GM08714 (cell line): ENCODE measurements around the gene CCDC57.

Experiments used
- H3K4me3 ChIP-seq: fragments of 200-500 bp; sonication (Bioruptor generic); 2 replicates; pipeline ENCODE4 v1.5.1; 2014; ENCODE audit warnings: mild to moderate bottlenecking, low read length, inconsistent platforms
- ZNF274 ChIP-seq: IDR thresholded peaks from 2 replicates; pipeline ENCODE4 v1.6.1; 2012; ENCODE audit warnings: mild to moderate bottlenecking, low read depth, low read length

CCDC57 gene

DNA sequence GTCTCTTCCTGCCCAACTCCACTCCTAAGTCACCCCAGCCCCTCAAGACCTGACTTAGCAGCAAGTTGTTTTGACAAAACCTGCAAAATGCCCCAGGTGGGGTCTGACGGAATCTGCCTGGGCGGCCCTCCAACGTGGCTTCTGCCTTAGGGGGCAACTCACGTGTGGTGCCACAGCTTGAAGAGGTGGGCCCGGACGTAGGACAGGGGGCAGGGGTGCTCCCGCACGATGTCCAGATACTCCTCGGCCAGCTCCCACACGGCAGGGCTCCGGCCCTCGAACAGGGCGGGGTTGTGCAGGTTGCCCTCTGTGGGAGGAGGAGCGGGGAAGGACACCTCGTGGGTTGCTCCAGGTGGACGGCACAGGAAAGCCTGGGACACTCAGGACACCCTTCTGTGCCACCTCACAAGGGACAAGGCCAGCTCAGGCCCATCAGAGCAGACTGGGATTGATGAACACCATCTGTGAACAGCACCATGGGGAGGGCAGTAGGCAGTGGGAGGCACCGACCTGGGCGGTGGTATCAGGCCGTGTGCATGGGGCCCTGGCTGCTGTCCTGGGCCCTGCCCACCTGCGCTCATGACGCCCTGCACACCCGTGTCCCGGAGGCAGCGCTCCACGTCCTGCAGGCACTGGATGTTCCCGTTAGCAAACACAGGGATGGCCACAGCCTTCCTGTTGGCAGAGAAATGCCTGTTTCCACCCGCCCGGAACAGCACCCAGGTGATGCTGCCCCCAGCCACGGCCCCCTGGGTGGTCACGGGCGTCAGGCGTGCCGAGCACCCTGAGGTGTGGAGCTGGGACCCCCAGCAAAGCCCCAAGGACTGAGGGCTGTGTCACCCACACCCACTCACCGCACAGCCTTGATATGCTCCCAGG is 151.4 kb downstream of the CCDC57 start:
- no peak overlapping the region for H3K4me3 ChIP-seq
- no peak for TF ChIP-seq ZNF274

DNA sequence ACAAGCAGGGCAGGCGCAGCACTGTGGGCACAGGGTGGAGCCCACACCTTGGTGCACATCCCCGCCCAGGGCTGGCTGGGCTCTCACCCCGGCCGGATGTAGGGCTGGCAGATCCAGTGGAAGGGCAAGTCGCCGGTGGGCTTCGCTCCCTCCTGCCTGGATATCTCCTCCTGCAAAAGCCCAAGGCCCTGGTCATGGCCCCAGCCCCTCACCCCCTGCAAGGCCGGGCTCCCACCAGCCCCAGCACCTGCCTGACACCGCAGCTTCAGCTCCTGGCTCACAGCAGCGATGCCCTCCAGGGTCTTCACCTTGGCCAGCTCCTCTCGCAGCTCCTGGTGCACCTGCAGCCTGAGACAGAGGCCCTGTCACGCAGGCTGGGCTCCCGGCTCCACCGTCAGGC is 152.0 kb downstream of the CCDC57 start:
- no peak overlapping the region for H3K4me3 ChIP-seq
- no peak for TF ChIP-seq ZNF274

DNA sequence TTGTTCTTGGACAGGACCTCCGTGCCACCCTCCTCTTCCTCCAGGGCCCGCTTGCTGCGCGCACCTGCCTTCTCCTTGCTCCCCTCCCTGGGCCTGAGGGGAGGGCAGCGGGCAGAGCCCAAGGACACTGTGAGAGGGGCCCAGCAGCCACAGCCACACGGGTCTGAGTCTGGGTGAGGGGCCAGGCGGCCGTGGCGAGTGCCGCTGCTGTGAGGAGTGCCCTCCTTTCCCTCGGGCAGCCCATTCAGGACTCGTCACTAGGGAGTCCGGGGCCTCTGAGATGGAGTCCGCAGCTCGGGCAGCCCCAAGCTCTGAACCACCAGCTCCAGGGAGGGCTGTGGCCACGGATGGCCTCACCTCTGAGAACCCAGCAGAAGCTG is 152.7 kb downstream of the CCDC57 start:
- H3K4me3 ChIP-seq = no peak overlapping the region
- TF ChIP-seq ZNF274 = no peak

DNA sequence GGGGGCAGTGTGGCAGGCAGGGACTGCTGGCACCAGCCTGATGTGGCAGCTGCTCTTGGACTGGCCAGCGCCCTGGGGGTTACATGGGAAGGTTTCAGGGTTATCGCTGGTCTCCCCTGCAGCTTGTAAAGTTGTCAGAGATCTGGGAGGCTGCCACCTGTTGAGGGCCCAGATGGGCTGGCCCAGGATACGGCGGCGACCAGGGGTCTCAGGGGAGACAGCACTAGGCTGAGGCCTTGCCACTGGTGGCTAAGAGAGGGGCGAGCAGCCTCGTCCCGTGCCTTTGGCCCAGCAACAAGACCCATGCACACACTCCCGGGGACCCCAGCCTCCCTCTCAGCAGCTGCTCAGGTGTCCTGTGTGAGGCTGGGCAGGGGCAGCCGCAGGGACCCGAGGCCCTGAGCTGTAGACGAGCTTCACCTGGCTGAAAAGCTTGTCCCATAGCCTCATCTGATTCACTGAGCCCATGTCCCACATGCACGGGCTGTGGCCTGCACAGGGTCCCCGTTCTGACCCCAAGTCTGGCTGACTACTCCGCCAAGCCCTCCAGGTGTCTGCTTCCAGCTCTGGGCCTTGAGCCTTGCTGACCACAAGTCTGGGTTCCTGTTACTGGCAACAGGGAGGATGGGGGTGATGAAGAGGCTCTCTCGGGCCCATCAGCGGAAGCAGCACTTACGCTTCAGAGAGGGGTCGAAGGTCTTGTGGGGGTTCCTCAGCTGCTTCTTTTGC is 153.2 kb downstream of the CCDC57 start:
- TF ChIP-seq ZNF274 = no peak
- no peak overlapping the region for H3K4me3 ChIP-seq

DNA sequence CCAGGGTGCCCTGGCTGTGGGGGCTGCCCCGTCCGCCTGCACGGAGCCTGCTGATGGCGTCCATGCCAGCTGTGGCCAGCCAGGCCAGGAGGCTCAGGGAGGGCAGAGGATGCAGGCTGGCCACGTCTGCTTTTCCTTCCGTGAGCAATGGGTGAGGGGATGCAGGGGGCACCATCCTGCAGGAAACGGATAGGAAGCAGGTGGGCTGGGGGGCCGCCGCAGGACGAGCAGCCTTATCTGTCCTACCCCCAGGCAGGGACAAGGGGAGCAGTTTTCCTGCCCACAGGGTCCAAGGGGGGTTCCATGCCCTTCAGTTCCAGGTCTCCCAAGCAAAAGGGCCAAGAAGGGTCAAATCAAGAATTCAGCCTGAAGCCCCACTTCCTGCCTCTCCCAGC is 153.8 kb downstream of the CCDC57 start:
- no peak for TF ChIP-seq ZNF274
- H3K4me3 ChIP-seq = no peak overlapping the region

DNA sequence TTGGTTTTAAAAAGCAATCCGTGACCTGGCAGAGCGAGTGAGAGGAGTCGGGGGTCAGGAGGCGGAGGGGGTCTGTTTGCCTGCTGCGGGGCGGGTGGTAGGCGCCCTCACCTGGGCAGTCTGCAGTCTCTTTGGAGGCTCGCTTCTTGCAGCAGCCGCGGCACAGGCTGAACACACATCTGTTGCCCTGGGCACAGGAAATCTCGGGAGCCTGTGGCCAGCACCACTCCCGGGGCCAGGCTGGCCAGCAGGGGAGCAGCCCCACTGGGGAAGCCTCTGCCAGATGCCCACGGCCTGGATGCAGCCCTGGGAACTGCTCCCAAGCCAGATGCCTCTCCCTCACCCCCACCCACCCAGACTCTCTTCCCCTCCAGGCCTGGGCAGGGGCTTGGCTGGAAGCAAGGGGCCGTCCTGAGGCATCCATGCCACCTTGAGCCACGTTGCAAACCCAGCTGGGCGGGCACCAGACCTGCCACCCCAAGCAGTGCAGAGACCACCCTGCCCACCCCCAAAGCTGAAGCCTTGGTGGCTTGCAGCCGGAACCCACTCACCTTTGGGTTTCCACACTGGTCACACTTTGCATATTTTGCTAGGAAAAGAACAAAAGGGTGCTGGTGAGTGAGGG is 154.3 kb downstream of the CCDC57 start:
- TF ChIP-seq ZNF274 = no peak
- no peak overlapping the region for H3K4me3 ChIP-seq

DNA sequence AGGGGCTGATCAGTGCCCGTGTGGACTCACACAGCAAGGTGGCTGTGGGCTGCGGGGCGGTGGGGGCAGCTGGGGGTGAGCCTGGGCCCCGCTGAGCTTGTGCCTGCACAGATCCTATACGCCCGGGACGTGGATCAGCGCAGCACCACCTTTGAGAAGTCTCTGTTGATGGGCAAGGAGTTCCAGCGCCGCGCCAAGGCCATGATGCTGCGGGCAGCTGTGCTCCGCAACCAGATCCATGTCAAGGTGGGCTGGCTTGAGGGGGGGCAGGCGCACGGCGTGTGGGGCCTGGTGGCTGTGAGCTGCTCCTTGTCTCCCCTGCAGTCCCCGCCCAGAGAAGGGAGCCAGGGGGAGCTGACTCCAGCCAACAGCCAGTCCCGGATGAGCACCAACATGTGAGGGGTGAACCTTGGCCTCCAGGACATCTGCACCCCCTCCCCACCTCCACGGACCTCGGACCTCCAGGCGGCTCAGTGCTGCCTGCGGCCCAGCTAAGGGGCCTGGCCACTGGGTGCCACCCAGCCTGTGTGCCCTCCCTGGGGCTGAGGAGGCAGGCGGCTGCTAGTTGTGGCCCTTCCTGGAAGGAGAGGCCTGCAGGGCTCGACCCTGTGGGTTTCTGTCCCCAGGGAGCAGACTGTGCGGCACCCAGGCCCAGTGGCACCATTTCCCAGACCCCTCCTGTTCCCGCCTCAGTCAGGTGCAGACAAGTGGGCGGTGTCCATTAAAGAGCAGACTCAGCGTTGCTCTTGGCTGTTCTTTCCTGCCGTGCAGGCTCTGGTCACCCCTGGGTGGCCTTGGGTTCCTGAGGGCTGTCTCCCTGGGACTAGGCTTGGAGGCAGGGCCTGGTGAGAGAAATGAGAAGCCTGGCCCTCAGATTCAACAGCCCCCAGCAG is 155.7 kb downstream of the CCDC57 start:
- no peak overlapping the region for H3K4me3 ChIP-seq
- no peak for TF ChIP-seq ZNF274

DNA sequence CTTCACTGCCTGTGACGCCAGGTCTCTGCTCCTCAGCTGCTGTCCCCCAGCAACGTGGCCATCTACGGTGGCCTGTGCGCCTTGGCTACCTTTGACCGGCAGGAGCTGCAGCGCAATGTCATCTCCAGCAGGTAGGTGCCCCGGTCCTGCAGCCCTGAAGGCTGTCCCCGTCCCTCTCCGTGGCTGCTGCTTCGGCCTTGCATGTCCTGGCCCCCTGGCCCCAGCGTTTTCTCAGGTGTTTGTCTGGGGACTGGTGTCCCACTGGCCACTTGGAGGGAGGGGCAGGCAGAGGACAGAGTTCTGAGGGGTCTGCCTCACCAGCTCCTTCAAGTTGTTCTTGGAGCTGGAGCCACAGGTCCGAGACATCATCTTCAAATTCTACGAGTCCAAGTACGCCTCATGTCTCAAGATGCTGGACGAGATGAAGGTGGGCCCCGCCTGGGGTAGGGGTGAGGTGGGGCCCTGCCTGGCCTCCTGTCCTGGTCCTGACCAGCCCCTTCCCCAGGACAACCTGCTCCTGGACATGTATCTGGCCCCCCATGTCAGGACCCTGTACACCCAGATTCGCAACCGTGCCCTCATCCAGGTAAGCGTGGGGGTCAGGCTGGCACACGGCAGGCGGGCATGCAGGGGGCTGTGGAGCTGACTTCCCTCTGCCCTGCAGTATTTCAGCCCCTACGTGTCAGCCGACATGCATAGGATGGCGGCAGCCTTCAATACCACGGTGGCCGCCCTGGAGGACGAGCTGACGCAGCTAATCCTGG is 156.5 kb downstream of the CCDC57 start:
- no peak for TF ChIP-seq ZNF274
- no peak overlapping the region for H3K4me3 ChIP-seq

DNA sequence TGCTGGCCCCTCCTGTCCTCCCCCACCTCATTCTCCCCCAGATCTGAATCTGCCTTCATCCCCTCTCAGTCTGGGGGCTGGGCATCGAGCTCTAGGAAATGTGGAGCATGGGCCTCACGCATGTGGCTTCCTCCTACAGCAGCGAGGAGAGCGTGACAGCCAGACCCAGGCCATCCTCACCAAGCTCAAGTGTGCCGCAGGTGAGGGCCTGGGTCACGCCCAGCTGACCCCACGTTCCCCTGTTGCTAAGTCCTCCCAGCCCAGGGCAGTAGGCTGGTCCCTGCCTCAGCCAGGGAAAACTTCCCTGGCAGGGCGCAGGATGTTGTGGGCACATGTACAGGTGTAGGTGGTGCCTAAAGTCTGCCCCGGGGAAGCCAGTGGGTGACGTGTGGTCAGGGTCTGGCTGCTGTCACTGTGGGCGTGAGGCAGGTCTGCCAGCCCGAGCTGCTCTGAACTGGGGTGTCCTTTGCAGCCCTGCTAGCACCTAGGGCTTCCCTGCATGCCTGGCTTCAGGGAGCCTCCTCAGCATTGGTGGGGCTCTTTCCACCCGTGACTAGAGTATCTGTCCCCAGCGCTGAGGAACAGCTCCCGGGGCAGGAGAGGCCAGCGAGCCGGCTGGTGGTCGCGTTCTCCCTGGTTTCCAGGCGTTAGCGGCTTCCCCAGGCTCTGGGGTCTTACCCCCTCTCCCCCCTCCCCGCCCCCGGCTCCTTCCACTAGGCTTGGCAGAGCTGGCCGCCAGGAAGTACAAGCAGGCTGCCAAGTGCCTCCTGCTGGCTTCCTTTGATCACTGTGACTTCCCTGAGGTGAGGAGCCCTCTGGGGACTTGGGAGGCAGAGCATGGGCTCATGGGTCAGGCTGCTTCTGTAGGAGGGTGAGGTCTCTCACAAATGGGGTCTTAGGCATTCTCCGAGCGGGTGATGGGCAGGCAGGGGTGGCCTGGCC is 157.3 kb downstream of the CCDC57 start:
- H3K4me3 ChIP-seq = no peak overlapping the region
- TF ChIP-seq ZNF274 = no peak

DNA sequence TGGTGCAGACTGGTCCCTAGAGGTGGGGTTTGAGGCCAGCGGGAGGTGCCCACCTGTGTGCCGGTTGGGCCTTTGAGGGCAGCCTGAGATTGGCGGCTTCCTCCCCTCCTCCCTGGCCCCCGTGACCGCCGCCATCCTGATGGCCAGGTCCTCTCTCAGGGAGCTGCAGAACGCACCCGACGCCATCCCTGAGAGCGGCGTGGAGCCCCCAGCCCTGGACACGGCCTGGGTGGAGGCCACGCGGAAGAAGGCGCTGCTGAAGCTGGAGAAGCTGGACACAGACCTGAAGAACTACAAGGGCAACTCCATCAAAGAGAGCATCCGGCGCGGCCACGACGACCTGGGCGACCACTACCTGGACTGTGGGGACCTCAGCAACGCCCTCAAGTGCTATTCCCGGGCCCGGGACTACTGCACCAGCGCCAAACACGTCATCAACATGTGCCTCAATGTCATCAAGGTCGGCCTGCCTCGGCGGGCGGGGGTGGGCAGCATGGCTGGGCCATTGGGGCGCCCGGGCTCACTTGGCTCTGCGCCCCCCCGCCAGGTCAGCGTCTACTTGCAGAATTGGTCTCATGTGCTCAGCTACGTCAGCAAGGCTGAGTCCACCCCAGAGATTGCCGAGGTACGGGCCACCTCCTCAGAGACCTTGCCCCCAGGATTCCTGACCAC is 158.2 kb downstream of the CCDC57 start:
- TF ChIP-seq ZNF274 = no peak
- H3K4me3 ChIP-seq = no peak overlapping the region

DNA sequence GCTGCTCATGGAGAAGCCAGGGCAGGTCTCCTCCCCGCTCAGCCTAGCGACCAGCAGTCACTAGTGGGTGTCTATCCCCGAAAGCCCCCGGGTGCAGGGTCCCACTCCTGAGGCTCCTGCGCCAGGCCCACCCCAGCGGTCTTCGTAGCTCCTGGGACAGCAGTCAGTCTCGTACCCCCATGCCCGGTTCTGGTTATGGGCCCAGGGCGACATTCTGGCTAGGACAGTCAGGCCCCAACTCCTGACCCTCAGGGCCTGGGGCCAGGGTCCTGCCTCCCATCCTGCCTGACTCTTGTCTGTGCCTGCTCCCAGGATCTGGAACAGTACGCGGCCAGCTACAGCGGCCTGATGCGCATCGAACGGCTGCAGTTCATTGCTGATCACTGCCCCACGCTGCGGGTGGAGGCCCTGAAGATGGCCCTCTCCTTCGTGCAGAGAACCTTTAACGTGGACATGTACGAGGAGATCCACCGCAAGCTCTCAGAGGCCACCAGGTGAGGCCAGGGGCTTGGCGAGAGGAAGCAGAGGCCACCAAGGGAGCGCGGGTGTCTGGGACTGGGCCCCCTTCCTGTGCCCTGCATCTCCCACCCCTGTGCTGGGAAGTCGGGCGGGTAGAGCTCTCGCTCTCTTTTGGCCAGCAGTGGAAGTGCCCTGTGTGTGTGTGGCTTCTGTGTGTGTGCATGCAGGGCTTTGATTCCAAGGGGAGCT is 158.9 kb downstream of the CCDC57 start:
- no peak for TF ChIP-seq ZNF274
- no peak overlapping the region for H3K4me3 ChIP-seq

DNA sequence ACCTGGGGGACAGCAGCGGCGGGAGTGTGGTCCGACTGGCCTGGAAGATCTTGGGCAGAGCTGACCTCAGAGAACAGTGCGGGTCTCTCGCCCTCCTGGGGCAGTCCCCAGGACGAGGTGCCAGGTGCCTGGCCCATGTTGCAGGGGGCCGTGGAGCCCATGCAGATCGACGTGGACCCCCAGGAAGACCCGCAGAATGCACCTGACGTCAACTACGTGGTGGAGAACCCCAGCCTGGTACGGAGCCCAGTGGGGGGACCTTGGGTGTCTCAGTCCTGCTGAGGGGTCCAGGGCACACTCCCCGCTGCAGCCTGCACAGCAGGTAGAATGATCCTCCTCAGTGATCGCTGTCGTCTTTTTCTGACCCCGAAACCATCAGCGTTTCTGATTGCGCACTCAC is 159.5 kb downstream of the CCDC57 start:
- no peak overlapping the region; the same call in 1 of the 2 replicates for H3K4me3 ChIP-seq
- no peak for TF ChIP-seq ZNF274
